Heart right ventricle (tissue), 16 donors: ENCODE measurements around the gene DTNB. TPM values are rescaled to one million over a fixed set of nuclear protein-coding genes. Genes with fewer than 3 reads are reported as not detected.

Source experiments
- ATAC-seq, 8 donors: fragments of 200-7000 bp; cut with Tn5 transposase; one replicate each; pipeline ENCODE4 v1.9.1; 2020; ENCODE audit warnings: mild to moderate bottlenecking in 8 of 8, moderate library complexity in 8 of 8, moderate number of reproducible peaks in 1 of 8
- DNase-seq, 2 donors: peaks; one replicate each; pipeline ENCODE4 v3.0.0-alpha.2; 2020
- H3K27ac ChIP-seq, 10 donors: fragments of 200-600 bp; sonication (generic) in 2 of 10; one replicate each; pipeline versions ENCODE4 v1.5.0 to v1.8.0; 2020 to 2022; ENCODE audit warnings: mild to moderate bottlenecking in 3 of 10
- H3K27me3 ChIP-seq, 7 donors: fragments of 200-600 bp; one replicate each; pipeline ENCODE4 v1.8.0; 2021 to 2022; ENCODE audit warnings: mild to moderate bottlenecking in 2 of 7
- H3K36me3 ChIP-seq, 9 donors: fragments of 200-600 bp; sonication (generic) in 1 of 9; one replicate each; pipeline versions ENCODE4 v1.5.0 to v1.8.0; 2020 to 2022; ENCODE audit warnings: mild to moderate bottlenecking in 2 of 9
- H3K4me1 ChIP-seq, 9 donors: fragments of 200-600 bp; sonication (generic) in 1 of 9; one replicate each; pipeline versions ENCODE4 v1.5.0 to v1.8.0; 2020 to 2022; ENCODE audit warnings: mild to moderate bottlenecking in 4 of 9
- H3K4me3 ChIP-seq, 10 donors: fragments of 200-600 bp; sonication (generic) in 2 of 10; one replicate each; pipeline versions ENCODE4 v1.5.0 to v1.8.0; 2020 to 2022; ENCODE audit warnings: mild to moderate bottlenecking in 7 of 10, moderate library complexity in 2 of 10
- H3K9me3 ChIP-seq, 11 donors: fragments of 200-600 bp in 10 of 11; sonication (generic) in 2 of 11; one replicate each; pipeline versions ENCODE4 v1.5.0 to v1.8.0; 2013 to 2022; ENCODE audit warnings: mild to moderate bottlenecking in 2 of 11, control low read depth in 1 of 11, moderate library complexity in 1 of 11
- WGBS, 2 donors: extraction: QIAGEN DNeasy Blood & Tissue Kit; methylation state at CpG; one replicate each; pipeline ENCODE4 v1.1.7; 2013; ENCODE audit warnings: inconsistent platforms in 1 of 2; 5-methylcytosine and 5-hydroxymethylcytosine counted together
- intact Hi-C, 10 donors: fragments of 100-400 bp; cut with DNase I; formaldehyde crosslinking; loops; one replicate each; pipeline versions ENCODE4 v1.11.1 to v1.14.2; 2022
- polyA plus RNA-seq, 2 donors: library from polyadenylated mRNA; stranded (reverse); fragments of 200-250 nt; gene quantifications; one replicate each; pipeline ENCODE4 v1.2.3, GENCODE V29; 2013
- total RNA-seq, 10 donors: library from RNA; stranded (reverse); fragmentation: NEBNext Ultra II Directional in 3 of 10; extraction: Animal tissue kit (Norgen Biotek cat#: 25700) in 3 of 10; gene quantifications; one replicate each; pipeline versions ENCODE4 v1.2.1 to v1.2.4, GENCODE V29; 2021 to 2023
- TF ChIP-seq, protein P1 (sequence below), 9 donors: fragments of 200-600 bp; sonication (generic) in 2 of 9; IDR thresholded peaks; one replicate each; pipeline versions ENCODE4 v1.5.0 to v1.8.0; 2021 to 2022; ENCODE audit warnings: antibody characterized with exemption in 9 of 9, mild to moderate bottlenecking in 5 of 9, moderate library complexity in 1 of 9
- donor health status: Arrhythmogenic right ventricular cardiomyopathy.
- donor health status: ischemic (EF 13 %, LVEDD 7.1; RV severe dilation, severe dysfunction).
- donor health status: healthy with polysubstance abuse.
- donor health status: DM: no; HTN: yes; CAD: no.
- donor health status: DM: no; HTN: no; CAD: no.
- donor health status: ischemic (EF 25% LVEDD 6.9; RV normal size, moderate dysfunction).
- donor health status: ischemic (EF 25% LVEDD 5.7; RV mildly dilated, moderate dysfunction).
- donor health status: healthy.
- donor health status: DM: yes; HTN: yes; CAD: no.
- donor health status: Ischemic cardiomyopathy.
- donor health status: ischemic (EF 35%, LVEDD 5.7; RV mildly dilated, moderate dysfunction).
- donor health status: nonischemic (EF 11% LVEDD 7.7; RV severe dilation, severe dysfunction).
- donor health status: DM: yes; HTN: yes; CAD: no.
- donor health status: PGD.
- donor health status: ischemic (EF 29% LVEDD 5.4; RV normal size, mild dysfunction).
- donor health status: nonischemic (EF 23%, LVEDD 6.1; RV moderate dilation, normal function).

The DTNB gene
- total and polyA plus RNA-seq, 12 donors, result 2.8 to 11.3 (median 7.8) TPM

DNA sequence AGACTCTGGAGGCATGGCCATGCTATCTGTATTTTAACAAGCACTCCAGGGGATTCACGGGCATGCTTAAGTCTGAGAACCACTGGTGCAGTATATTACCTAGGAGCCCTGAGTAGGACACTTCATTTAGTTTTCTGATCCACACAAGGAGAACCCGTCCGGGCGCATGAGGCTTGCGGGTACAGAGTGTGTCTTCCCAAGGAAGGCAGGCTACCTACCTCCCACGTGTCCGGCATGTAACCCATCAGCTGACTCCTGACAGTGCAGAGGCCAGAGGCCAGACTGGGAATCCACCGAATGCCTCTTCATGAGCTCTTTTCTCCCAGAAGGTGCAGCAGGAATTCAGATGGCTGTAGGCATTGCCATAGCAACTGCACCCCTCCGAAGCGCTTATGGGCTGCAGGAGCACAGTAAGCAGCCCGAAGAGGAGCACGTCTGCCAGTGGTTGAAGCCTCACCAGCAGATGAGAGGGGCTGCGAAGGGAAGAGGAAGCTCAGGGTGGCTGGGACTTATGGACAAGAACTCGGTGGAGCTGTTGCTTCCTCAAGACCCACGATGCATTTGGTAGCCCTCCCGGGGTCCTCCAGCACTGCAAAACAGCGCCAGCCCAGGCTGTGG, 297.9 kb downstream of the DTNB start:
- H3K36me3 ChIP-seq, result no peaks in the 10 kb centered on the region
- no peaks in the 10 kb centered on the region for H3K27me3 ChIP-seq
- H3K9me3 ChIP-seq, result no peaks in the 10 kb centered on the region
- ATAC-seq (no peak), DNase-seq (no peak)
- H3K4me1 ChIP-seq, result peaks cover 6 to 30% (median 14%) of the 10 kb centered on the region in 9 donors
- no peak overlapping the region for H3K27ac ChIP-seq
- 89 to 91% methylated on average over 17 of the region's 17 CpGs for WGBS, 2 donors
- TF ChIP-seq, protein P1, sequence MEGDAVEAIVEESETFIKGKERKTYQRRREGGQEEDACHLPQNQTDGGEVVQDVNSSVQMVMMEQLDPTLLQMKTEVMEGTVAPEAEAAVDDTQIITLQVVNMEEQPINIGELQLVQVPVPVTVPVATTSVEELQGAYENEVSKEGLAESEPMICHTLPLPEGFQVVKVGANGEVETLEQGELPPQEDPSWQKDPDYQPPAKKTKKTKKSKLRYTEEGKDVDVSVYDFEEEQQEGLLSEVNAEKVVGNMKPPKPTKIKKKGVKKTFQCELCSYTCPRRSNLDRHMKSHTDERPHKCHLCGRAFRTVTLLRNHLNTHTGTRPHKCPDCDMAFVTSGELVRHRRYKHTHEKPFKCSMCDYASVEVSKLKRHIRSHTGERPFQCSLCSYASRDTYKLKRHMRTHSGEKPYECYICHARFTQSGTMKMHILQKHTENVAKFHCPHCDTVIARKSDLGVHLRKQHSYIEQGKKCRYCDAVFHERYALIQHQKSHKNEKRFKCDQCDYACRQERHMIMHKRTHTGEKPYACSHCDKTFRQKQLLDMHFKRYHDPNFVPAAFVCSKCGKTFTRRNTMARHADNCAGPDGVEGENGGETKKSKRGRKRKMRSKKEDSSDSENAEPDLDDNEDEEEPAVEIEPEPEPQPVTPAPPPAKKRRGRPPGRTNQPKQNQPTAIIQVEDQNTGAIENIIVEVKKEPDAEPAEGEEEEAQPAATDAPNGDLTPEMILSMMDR (IDR thresholded peaks at IDR 0.05), result no peak
- intact Hi-C loops, result loop anchor here in 4 of 10 donors (5.0 to 10.0 kb wide), 4 partner anchors 33 to 149 kb away; partner anchors contain the start of gene DNMT3A (in 1 of the 4)
- H3K4me3 ChIP-seq, result no peak overlapping the region

DNA sequence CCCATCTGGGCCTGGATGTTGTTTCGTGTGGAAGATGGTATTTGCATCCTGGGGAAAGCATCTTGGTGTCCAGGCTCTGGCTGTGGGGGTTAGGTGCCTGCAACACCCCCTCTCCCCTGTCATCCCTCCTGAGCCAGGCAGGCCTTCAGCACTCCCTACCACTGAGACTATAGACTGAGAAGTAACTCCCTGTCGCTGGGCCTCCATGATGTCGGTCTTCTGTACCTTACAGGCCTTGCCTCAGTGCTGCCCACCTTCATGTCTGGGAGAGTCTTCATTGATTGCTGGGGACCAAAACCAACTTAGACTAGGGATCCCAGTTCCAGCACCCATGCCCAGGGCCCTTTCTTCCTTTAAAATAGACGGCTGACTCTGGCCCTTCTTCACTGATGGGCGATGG, 298.6 kb downstream of the DTNB start:
- H3K36me3 ChIP-seq, result no peaks in the 10 kb centered on the region
- H3K27me3 ChIP-seq, result no peaks in the 10 kb centered on the region
- 95 to 97% methylated on average over 5 of the region's 5 CpGs for WGBS, 2 donors
- H3K4me1 ChIP-seq, result peaks cover 6 to 30% (median 14%) of the 10 kb centered on the region in 9 donors
- TF ChIP-seq, protein P1 (IDR thresholded peaks at IDR 0.05), result no peak
- no peaks in the 10 kb centered on the region for H3K9me3 ChIP-seq
- ATAC-seq (no peak), DNase-seq (no peak)
- no peak overlapping the region for H3K4me3 ChIP-seq
- H3K27ac ChIP-seq, result no peak overlapping the region
- intact Hi-C loops, result loop anchor here in 4 of 10 donors (5.0 to 10.0 kb wide), 4 partner anchors 33 to 150 kb away; partner anchors contain the start of gene DNMT3A (in 1 of the 4)

DNA sequence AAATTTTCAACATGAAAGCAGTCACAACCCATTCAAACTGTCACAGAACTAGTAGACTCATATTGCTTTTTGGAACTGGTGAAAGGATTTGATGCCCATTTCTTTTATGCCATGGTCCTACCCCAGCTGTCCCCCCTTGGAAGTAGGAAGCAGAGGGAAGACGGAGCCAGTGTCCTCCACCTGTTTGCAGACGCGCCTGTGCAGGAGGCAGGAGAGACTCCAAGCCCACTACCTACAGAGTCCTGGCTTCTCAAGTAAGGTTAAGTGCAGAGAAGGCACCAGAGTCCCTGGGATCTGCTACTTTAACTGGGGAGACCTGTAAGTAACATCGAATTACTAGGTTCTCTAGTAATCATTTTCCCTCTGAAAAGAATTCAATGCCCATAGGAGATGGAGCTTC, 299.0 kb downstream of the DTNB start:
- DNase-seq, result no peak

DNA sequence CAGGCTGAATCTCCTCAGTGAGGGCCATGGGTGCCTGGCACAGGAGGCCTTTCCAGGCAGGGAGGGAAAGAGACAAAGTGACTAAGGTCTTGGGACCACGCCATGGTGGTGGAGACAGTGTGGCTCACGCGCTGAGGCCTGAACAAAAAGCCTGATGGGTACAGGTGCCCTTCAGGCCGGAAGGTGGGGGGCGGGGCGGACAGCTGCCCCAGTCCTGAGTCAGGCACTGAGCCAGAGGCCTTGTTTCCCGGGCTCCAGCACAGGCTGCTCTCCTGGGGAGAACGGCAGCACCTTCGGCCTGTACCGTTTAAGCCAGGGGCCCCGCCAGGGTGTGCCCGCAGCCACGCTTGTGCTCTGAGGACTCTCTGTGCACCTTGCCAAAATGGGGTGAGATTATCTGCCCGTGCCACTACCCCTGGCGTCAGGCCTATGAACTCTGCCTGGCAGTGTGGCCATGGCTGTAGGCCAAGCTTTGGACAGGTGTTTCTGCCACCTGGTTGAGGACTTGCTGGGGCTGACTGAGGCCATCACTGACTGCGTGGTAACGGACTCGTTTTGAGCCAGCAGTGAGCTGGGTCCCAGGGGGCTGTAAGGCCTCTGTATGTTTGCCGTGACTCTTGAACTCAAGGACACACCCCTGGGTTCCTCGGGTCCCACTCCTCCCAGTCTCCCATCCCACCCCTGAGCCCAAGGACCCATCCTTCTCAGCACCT, 300.0 kb downstream of the DTNB start:
- WGBS, 2 donors, result 61 to 68% methylated on average over 20 of the region's 20 CpGs
- intact Hi-C loops, result loop anchor here in 3 of 10 donors (10.0 kb wide), 2 partner anchors 141 to 151 kb away; no protein-coding TSS in a partner anchor
- Histone ChIP-seq H3K27me3 (no peaks in the 10 kb centered on the region), H3K27ac (no peak overlapping the region), H3K9me3 (no peaks in the 10 kb centered on the region), H3K4me1 (peaks cover 6 to 24% (median 14%) of the 10 kb centered on the region in 9 donors), H3K36me3 (no peaks in the 10 kb centered on the region), H3K4me3 (no peak overlapping the region)
- ATAC-seq, result peak in 5 of 8 donors; percentile 8 to 20 (median 11)
- TF ChIP-seq, protein P1 (IDR thresholded peaks at IDR 0.05), result no peak
- no peak for DNase-seq

More for the DNA sequence above, 299.0 kb downstream of the DTNB start:
- ATAC-seq, result no peak
- no peak overlapping the region for H3K27ac ChIP-seq
- TF ChIP-seq, protein P1 (IDR thresholded peaks at IDR 0.05), result no peak
- H3K36me3 ChIP-seq, result no peaks in the 10 kb centered on the region
- intact Hi-C loops, result loop anchor here in 3 of 10 donors (10.0 kb wide), 2 partner anchors 140 to 150 kb away; no protein-coding TSS in a partner anchor
- peaks cover 6 to 30% (median 14%) of the 10 kb centered on the region in 9 donors for H3K4me1 ChIP-seq
- H3K9me3 ChIP-seq, result no peaks in the 10 kb centered on the region
- no peak overlapping the region for H3K4me3 ChIP-seq
- 94 to 98% methylated on average over 4 of the region's 4 CpGs for WGBS, 2 donors
- no peaks in the 10 kb centered on the region for H3K27me3 ChIP-seq
